ENCODE measurements around the gene ALX4. TPM values are rescaled to one million over a fixed set of nuclear protein-coding genes. Genes with fewer than 3 reads are reported as not detected.

ALX4 gene
- total RNA-seq, 4 donors from 2014 or later, result not detected

GRCh38 chr11:44237156-44237555 lies 72.8 kb downstream of the ALX4 start:
- TF ChIP-seq POLR2A (IDR thresholded peaks at IDR 0.05) (no peak), CTCF (IDR thresholded peaks at IDR 0.05) (no peak)
- Histone ChIP-seq H3K4me1 (no peaks in the 10 kb centered on the region), H3K27ac (no peak overlapping the region), H3K36me3 (peaks cover 0 to 27% (median 0%) of the 10 kb centered on the region in 3 donors), H3K27me3 (no peaks in the 10 kb centered on the region), H3K9me3 (no peaks in the 10 kb centered on the region), H3K4me3 (no peak overlapping the region)
- DNase-seq, result no peak

GRCh38 chr11:44236296-44236695 lies 73.6 kb downstream of the ALX4 start:
- DNase-seq, result no peak
- Histone ChIP-seq H3K4me3 (no peak overlapping the region), H3K27ac (no peak overlapping the region), H3K9me3 (no peaks in the 10 kb centered on the region), H3K36me3 (peaks cover 0 to 25% (median 3%) of the 10 kb centered on the region in 3 donors), H3K4me1 (no peaks in the 10 kb centered on the region), H3K27me3 (no peaks in the 10 kb centered on the region)
- no peak for TF ChIP-seq CTCF (IDR thresholded peaks at IDR 0.05)
- TF ChIP-seq POLR2A (IDR thresholded peaks at IDR 0.05), result no peak

- no peak for DNase-seq
- Histone ChIP-seq H3K9me3 (no peaks in the 10 kb centered on the region), H3K4me1 (no peaks in the 10 kb centered on the region), H3K27ac (no peak overlapping the region), H3K27me3 (no peaks in the 10 kb centered on the region), H3K36me3 (peaks cover 0 to 25% (median 3%) of the 10 kb centered on the region in 3 donors), H3K4me3 (no peak overlapping the region)
- TF ChIP-seq POLR2A (IDR thresholded peaks at IDR 0.05), result no peak
- TF ChIP-seq CTCF (IDR thresholded peaks at IDR 0.05), result no peak
These were observed 74.2 kb downstream of the ALX4 start for GRCh38 chr11:44235765-44236201.

- no peak overlapping the region for H3K4me3 ChIP-seq
- H3K9me3 ChIP-seq, result no peaks in the 10 kb centered on the region
These were observed 80.3 kb downstream of the ALX4 start for GRCh38 chr11:44229624-44230023.

GRCh38 chr11:44229098-44229497 lies 80.8 kb downstream of the ALX4 start:
- no peaks in the 10 kb centered on the region for H3K27me3 ChIP-seq
- H3K27ac ChIP-seq, result no peak overlapping the region
- H3K4me3 ChIP-seq, result no peak overlapping the region
- TF ChIP-seq CTCF (IDR thresholded peaks at IDR 0.05), result no peak
- TF ChIP-seq POLR2A (IDR thresholded peaks at IDR 0.05), result no peak
- no peak for DNase-seq
- peaks cover 0 to 7% (median 3%) of the 10 kb centered on the region in 3 donors for H3K36me3 ChIP-seq
- H3K4me1 ChIP-seq, result no peaks in the 10 kb centered on the region
- H3K9me3 ChIP-seq, result no peaks in the 10 kb centered on the region

More at GRCh38 chr11:44229624-44230023, 80.3 kb downstream of the ALX4 start:
- no peak for DNase-seq
- Histone ChIP-seq H3K27ac (no peak overlapping the region), H3K36me3 (peaks cover 0 to 7% (median 3%) of the 10 kb centered on the region in 3 donors), H3K4me1 (no peaks in the 10 kb centered on the region), H3K27me3 (no peaks in the 10 kb centered on the region)
- TF ChIP-seq POLR2A (IDR thresholded peaks at IDR 0.05), result no peak
- TF ChIP-seq CTCF (IDR thresholded peaks at IDR 0.05), result no peak

GRCh38 chr11:44228379-44228778 lies 81.6 kb downstream of the ALX4 start:
- Histone ChIP-seq H3K4me1 (no peaks in the 10 kb centered on the region), H3K4me3 (no peak overlapping the region)
- TF ChIP-seq CTCF (IDR thresholded peaks at IDR 0.05), result no peak
- TF ChIP-seq POLR2A (IDR thresholded peaks at IDR 0.05), result no peak

More at GRCh38 chr11:44228379-44228778, 81.6 kb downstream of the ALX4 start:
- Histone ChIP-seq H3K27me3 (no peaks in the 10 kb centered on the region), H3K9me3 (no peaks in the 10 kb centered on the region), H3K27ac (no peak overlapping the region), H3K36me3 (peaks cover 0 to 7% (median 3%) of the 10 kb centered on the region in 3 donors)
- DNase-seq, result no peak

Data from Peyer's patch (tissue), 4 donors.